Kidney epithelial cell (primary cell): ENCODE results near the gene JARID2. TPM values are rescaled to one million over a fixed set of nuclear protein-coding genes. Genes with fewer than 3 reads are reported as not detected.

Source experiments
- DNase-seq: peaks from one replicate; pipeline ENCODE4 v3.0.0-alpha.2; 2010; ENCODE audit warnings: low read depth
- H3K27me3 ChIP-seq: 2 replicates; pipeline ENCODE4 v1.6.0; 2011; ENCODE audit warnings: low read length; ENCODE audit not compliant: control insufficient read depth, insufficient read depth
- H3K36me3 ChIP-seq: 2 replicates; pipeline ENCODE4 v1.5.1; 2011; ENCODE audit warnings: low read length; ENCODE audit not compliant: control insufficient read depth, insufficient read depth
- H3K4me3 ChIP-seq: 2 replicates; pipeline ENCODE4 v1.5.1; 2011; ENCODE audit warnings: low read depth, mild to moderate bottlenecking, control low read depth, low read length
- CTCF ChIP-seq: IDR thresholded peaks from 2 replicates; pipeline ENCODE4 v1.5.1; 2011; ENCODE audit warnings: mild to moderate bottlenecking, moderate library complexity, low read length, control low read depth, inconsistent platforms; ENCODE audit not compliant: insufficient read depth, poor library complexity, severe bottlenecking
- total RNA-seq: library from RNA; depleted of rRNA; stranded (reverse); fragments of >200 nt; gene quantifications from 2 replicates; pipeline ENCODE4 v1.2.3, GENCODE V29; 2015

Gene JARID2
- total RNA-seq, 1 donor from 2014 or later: 15.2 TPM

DNA sequence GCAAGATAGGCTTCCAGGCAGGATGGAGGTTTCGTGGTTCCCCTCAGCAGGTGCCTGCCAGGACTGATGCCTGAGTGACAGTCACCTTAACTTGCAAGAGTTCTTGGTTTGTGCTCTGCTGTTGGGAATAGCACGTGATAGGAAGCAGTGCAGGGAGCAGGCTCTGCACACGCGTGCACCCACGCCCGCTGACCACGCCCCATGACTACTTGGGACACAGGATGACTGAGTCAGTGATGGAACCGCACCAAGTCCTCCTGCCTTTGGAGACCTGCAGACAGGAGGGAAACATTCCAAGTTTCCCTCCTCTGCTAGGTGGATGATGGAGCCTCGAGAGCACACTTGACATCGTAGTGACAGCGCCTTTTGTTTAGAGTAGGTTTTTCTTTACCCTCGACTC, 252.8 kb downstream of the JARID2 start:
- TF ChIP-seq CTCF: no peak
- no peaks in the 10 kb centered on the region for H3K27me3 ChIP-seq
- no peak overlapping the region for H3K4me3 ChIP-seq
- no peak for DNase-seq
- H3K36me3 ChIP-seq: no peaks in the 10 kb centered on the region

GRCh38 chr6:15499125-15499524, 253.3 kb downstream of the JARID2 start:
- no peak for TF ChIP-seq CTCF
- Histone ChIP-seq H3K27me3 (no peaks in the 10 kb centered on the region), H3K36me3 (no peaks in the 10 kb centered on the region), H3K4me3 (no peak overlapping the region)
- DNase-seq: no peak

DNA sequence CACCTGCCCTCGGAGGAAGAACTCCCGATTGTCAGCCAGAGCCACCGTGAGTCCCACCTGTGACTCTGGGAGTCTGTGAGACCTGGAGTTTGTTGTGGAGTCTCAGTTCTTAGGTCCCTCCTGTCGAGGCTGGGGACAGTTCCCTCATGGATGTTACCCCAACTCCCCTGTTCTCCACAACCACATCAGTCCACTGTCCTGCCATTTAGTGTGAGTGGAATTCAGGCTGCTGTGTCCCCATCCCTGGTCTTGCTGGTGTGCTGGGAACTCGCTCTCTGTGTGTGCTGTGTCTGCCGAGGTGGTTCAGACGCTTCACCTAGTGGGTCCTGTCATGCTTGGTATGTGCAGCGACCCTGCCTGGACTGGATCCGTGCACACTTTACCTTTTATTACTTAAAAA, 253.7 kb downstream of the JARID2 start:
- Histone ChIP-seq H3K27me3 (no peaks in the 10 kb centered on the region), H3K4me3 (no peak overlapping the region), H3K36me3 (no peaks in the 10 kb centered on the region)
- TF ChIP-seq CTCF: no peak
- DNase-seq: no peak

GRCh38 chr6:15500078-15500740, 254.3 kb downstream of the JARID2 start:
- Histone ChIP-seq H3K4me3 (no peak overlapping the region), H3K36me3 (no peaks in the 10 kb centered on the region)

GRCh38 chr6:15500901-15501825, 255.3 kb downstream of the JARID2 start:
- DNase-seq: no peak
- no peaks in the 10 kb centered on the region for H3K36me3 ChIP-seq
- H3K4me3 ChIP-seq: no peak overlapping the region
- no peak for TF ChIP-seq CTCF
- no peaks in the 10 kb centered on the region for H3K27me3 ChIP-seq

More at GRCh38 chr6:15500078-15500740, 254.3 kb downstream of the JARID2 start:
- H3K27me3 ChIP-seq: no peaks in the 10 kb centered on the region
- DNase-seq: no peak
- TF ChIP-seq CTCF: no peak
